ENCODE data around the gene C11orf68.

Gene C11orf68

DNA sequence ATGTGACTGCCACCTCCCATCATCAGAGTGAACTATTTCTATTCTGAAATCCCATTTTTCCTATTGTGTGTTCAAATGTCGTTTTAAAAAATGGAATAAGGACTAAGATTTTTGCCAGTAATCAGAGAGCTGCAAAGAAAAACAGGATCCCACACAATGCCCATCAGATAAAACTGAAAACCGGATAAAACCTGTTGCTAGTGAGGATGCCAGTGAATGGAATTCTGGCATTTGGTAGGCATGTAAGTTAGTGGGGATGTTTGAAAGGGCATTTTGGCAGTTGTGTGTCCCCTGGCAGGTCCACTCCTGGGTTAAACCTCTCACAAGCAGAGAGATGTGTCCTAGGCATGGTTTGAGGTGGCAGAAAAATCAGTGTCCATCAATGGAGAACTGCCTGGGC is 6.5 kb upstream of the C11orf68 start:
- H3K27ac Mint-ChIP-seq: no peak overlapping the region
- no peaks in the 10 kb centered on the region for H3K4me1 Mint-ChIP-seq
- no peak overlapping the region for H3K4me3 Mint-ChIP-seq
- H3K9me3 Mint-ChIP-seq: no peaks in the 10 kb centered on the region
- TF ChIP-seq, protein P1, sequence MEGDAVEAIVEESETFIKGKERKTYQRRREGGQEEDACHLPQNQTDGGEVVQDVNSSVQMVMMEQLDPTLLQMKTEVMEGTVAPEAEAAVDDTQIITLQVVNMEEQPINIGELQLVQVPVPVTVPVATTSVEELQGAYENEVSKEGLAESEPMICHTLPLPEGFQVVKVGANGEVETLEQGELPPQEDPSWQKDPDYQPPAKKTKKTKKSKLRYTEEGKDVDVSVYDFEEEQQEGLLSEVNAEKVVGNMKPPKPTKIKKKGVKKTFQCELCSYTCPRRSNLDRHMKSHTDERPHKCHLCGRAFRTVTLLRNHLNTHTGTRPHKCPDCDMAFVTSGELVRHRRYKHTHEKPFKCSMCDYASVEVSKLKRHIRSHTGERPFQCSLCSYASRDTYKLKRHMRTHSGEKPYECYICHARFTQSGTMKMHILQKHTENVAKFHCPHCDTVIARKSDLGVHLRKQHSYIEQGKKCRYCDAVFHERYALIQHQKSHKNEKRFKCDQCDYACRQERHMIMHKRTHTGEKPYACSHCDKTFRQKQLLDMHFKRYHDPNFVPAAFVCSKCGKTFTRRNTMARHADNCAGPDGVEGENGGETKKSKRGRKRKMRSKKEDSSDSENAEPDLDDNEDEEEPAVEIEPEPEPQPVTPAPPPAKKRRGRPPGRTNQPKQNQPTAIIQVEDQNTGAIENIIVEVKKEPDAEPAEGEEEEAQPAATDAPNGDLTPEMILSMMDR (IDR thresholded peaks at IDR 0.05; ENCODE audit: unreplicated experiment in 3 of 3): no peak
- H3K36me3 Mint-ChIP-seq (ENCODE audit: low read depth): peaks cover 20% of the 10 kb centered on the region
- H3K27me3 Mint-ChIP-seq (ENCODE audit: low read depth): no peaks in the 10 kb centered on the region

DNA sequence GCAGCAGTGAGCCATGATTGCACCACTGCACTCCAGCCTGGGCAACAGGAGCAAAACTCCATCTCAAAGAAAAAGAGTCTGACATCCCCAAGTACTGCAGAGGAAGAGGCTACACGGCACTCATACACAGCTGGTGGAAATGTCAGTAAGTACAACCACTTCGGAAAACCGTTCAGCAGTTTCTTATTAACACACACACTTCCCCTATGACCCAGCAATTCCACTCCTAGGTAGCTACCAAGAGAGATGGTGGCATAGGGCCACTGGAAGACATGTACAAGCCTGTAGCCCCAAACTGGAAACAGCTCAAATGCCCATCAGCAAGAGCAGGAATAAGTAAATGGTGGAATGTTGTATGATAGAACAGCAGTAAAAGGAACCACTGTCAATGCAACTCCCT is 3.7 kb upstream of the C11orf68 start:
- TF ChIP-seq, protein P1 (IDR thresholded peaks at IDR 0.05; ENCODE audit: unreplicated experiment in 3 of 3): no peak
- H3K36me3 Mint-ChIP-seq (ENCODE audit: low read depth): peaks cover 20% of the 10 kb centered on the region
- H3K9me3 Mint-ChIP-seq: no peaks in the 10 kb centered on the region
- no peaks in the 10 kb centered on the region for H3K4me1 Mint-ChIP-seq
- no peak overlapping the region for H3K27ac Mint-ChIP-seq
- H3K4me3 Mint-ChIP-seq: peak overlapping the region; percentile 4 to 58 (median 53)
- no peaks in the 10 kb centered on the region for H3K27me3 Mint-ChIP-seq (ENCODE audit: low read depth)

DNA sequence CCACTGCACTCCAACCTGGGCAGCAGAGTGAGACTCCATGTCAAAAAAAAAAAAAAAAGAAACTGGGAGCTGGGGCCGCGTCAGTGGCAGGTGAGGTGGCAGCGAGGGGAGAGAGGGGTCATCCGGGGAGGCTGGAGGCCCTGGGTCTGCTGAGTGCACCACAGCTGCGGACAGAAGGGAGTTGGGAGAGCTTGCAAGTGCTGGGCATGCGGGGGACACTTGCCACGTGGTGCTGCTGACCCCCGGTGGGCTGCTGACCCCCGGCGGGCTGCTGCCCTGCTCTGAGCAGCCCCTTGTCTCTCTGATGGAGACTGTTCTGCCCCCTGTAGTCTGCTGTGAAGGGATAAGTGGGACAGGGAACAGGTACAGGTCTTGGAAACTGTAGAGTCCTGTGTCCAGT is 3.0 kb upstream of the C11orf68 start:
- Mint-ChIP-seq H3K9me3 (no peaks in the 10 kb centered on the region), H3K36me3 (ENCODE audit: low read depth) (peaks cover 24% of the 10 kb centered on the region), H3K27me3 (ENCODE audit: low read depth) (no peaks in the 10 kb centered on the region), H3K4me1 (peaks cover 3% of the 10 kb centered on the region), H3K4me3 (peak overlapping the region; percentile 4 to 55 (median 35)), H3K27ac (no peak overlapping the region)
- TF ChIP-seq, protein P1 (IDR thresholded peaks at IDR 0.05; ENCODE audit: unreplicated experiment in 3 of 3): no peak

DNA sequence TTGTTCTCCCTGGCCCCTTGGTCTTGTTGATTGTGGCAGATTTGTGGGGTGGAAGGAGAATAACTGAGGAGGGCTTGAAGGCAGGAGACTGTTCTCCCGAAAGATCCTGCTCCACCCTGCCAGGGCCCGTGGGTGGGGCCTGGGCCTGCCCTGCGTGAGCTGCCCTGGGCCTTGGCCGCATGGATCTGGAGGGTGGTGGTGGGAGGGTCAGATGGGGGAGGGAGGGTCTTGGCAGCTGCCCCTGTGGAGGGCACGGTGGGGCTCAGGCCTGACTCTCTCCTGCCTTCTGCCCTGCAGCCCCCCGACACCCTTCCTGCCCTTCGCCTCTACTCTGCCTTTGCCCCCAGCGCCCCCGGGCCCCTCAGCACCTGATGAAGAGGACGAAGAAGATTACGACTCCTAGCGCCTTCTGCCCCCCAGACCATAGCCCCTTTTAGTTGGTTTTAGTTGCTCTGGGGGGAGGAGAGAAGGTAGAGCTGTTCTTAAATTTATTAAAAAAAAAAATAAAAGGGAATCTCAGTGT is 2.2 kb upstream of the C11orf68 start:
- H3K27ac Mint-ChIP-seq: no peak overlapping the region
- peaks cover 25% of the 10 kb centered on the region for H3K36me3 Mint-ChIP-seq (ENCODE audit: low read depth)
- no peaks in the 10 kb centered on the region for H3K27me3 Mint-ChIP-seq (ENCODE audit: low read depth)
- H3K4me3 Mint-ChIP-seq: peak overlapping the region; percentile 90 to 91 (median 90)
- peaks cover 11% of the 10 kb centered on the region for H3K4me1 Mint-ChIP-seq
- H3K9me3 Mint-ChIP-seq: no peaks in the 10 kb centered on the region
- TF ChIP-seq, protein P1 (IDR thresholded peaks at IDR 0.05; ENCODE audit: unreplicated experiment in 3 of 3): no peak

DNA sequence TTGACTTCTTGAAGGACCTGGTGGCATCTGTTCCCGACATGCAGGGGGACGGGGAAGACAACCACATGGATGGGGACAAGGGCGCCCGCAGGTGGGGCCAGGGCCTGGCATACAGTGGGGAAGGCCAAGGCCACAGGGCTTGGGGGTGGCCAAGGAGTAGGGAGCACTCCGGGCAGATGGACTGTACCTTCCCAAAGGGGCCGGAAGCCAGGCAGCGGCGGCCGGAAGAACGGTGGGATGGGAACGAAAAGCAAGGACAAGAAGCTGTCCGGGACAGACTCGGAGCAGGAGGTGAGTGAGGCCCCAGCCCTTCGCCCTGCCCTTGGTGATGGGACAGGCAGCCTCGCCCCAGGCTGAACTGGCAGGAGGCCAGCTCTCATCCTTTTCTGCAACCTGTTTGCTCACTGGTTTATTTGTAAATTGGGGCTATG is 1.5 kb upstream of the C11orf68 start:
- no peak overlapping the region for H3K27ac Mint-ChIP-seq
- TF ChIP-seq, protein P1 (IDR thresholded peaks at IDR 0.05; ENCODE audit: unreplicated experiment in 3 of 3): no peak
- H3K27me3 Mint-ChIP-seq (ENCODE audit: low read depth): no peaks in the 10 kb centered on the region
- H3K36me3 Mint-ChIP-seq (ENCODE audit: low read depth): peaks cover 25% of the 10 kb centered on the region
- H3K4me1 Mint-ChIP-seq: peaks cover 11% of the 10 kb centered on the region
- H3K9me3 Mint-ChIP-seq: no peaks in the 10 kb centered on the region
- H3K4me3 Mint-ChIP-seq: peak overlapping the region; percentile 90 to 91 (median 90)
